GM19463 (cell line): Measurements from ENCODE around the gene DCDC2.
A peak's percentile ranks its signal among the peaks of the same experiment; 100 is the strongest.
"Not testable (repeated sequence)": the region's sequence is repeated elsewhere in the genome, so short reads cannot be mapped to it uniquely, and the experiment has no call there.

ENCODE experiments used
- ATAC-seq: cut with Tn5 transposase; IDR thresholded peaks from one replicate; pipeline ENCODE4 v1.9.1; 2021; ENCODE audit warnings: mild to moderate bottlenecking, moderate library complexity; ENCODE audit not compliant: unreplicated experiment

The DCDC2 gene

GRCh38 chr6:24273096-24273870 is 84.6 kb downstream of the DCDC2 start:
- ATAC-seq = no peak

- no peak for ATAC-seq
These were observed 85.3 kb downstream of the DCDC2 start for GRCh38 chr6:24272553-24272952.

- no peak for ATAC-seq
These were observed 85.7 kb downstream of the DCDC2 start for GRCh38 chr6:24272148-24272547.

- no peak for ATAC-seq
These were observed 87.8 kb downstream of the DCDC2 start for GRCh38 chr6:24270011-24270410.

GRCh38 chr6:24258214-24258613 is 99.6 kb downstream of the DCDC2 start:
- ATAC-seq = not testable (repeated sequence)

GRCh38 chr6:24257282-24257681 is 100.6 kb downstream of the DCDC2 start:
- ATAC-seq = no peak

GRCh38 chr6:24255676-24256075 is 102.2 kb downstream of the DCDC2 start:
- ATAC-seq = peak; percentile 95

- no peak for ATAC-seq
These were observed 104.5 kb downstream of the DCDC2 start for GRCh38 chr6:24253360-24253759.

GRCh38 chr6:24252280-24252679 is 105.6 kb downstream of the DCDC2 start:
- no peak for ATAC-seq

- ATAC-seq = no peak
These were observed 106.5 kb downstream of the DCDC2 start for GRCh38 chr6:24251339-24251738.

- no peak for ATAC-seq
These were observed 107.9 kb downstream of the DCDC2 start for GRCh38 chr6:24249926-24250325.

GRCh38 chr6:24245275-24245674 is 112.6 kb downstream of the DCDC2 start:
- ATAC-seq = no peak

- no peak for ATAC-seq
These were observed 114.9 kb downstream of the DCDC2 start for GRCh38 chr6:24242924-24243323.

GRCh38 chr6:24241779-24242178 is 116.1 kb downstream of the DCDC2 start:
- ATAC-seq = not testable (repeated sequence)

- no peak for ATAC-seq
These were observed 116.9 kb downstream of the DCDC2 start for GRCh38 chr6:24240943-24241342.

- ATAC-seq = no peak
These were observed 117.4 kb downstream of the DCDC2 start for GRCh38 chr6:24240380-24240928.

GRCh38 chr6:24238700-24239099 is 119.2 kb downstream of the DCDC2 start:
- ATAC-seq = no peak

GRCh38 chr6:24236779-24237178 is 121.1 kb downstream of the DCDC2 start:
- ATAC-seq = not testable (repeated sequence)

GRCh38 chr6:24233813-24234442 is 123.9 kb downstream of the DCDC2 start:
- ATAC-seq = no peak

GRCh38 chr6:24231438-24231977 is 126.4 kb downstream of the DCDC2 start:
- ATAC-seq = no peak

GRCh38 chr6:24229696-24230405 is 128.0 kb downstream of the DCDC2 start:
- ATAC-seq = no peak
